ENCODE data around the gene RRAD.
"Not testable (repeated sequence)": the region's sequence is repeated elsewhere in the genome, so short reads cannot be mapped to it uniquely, and the experiment has no call there.

RRAD gene

GRCh38 chr16:66950971-66951790 lies 25.8 kb upstream of the RRAD start:
- no peak for DNase-seq

GRCh38 chr16:66950437-66950836 lies 25.1 kb upstream of the RRAD start:
- DNase-seq, result no peak

GRCh38 chr16:66949472-66949871 lies 24.1 kb upstream of the RRAD start:
- DNase-seq, result no peak

GRCh38 chr16:66948837-66949225 lies 23.5 kb upstream of the RRAD start:
- DNase-seq, result no peak

- no peak for DNase-seq
These were observed 22.9 kb upstream of the RRAD start for GRCh38 chr16:66948134-66948836.

GRCh38 chr16:66947302-66948065 lies 22.1 kb upstream of the RRAD start:
- peak; percentile 72 for DNase-seq

- DNase-seq, result no peak
These were observed 21.6 kb upstream of the RRAD start for GRCh38 chr16:66946974-66947301.

GRCh38 chr16:66946541-66946940 lies 21.2 kb upstream of the RRAD start:
- DNase-seq, result no peak

GRCh38 chr16:66945939-66946338 lies 20.6 kb upstream of the RRAD start:
- no peak for DNase-seq

GRCh38 chr16:66944971-66945370 lies 19.6 kb upstream of the RRAD start:
- DNase-seq, result not testable (repeated sequence)

- no peak for DNase-seq
These were observed 18.7 kb upstream of the RRAD start for GRCh38 chr16:66944054-66944441.

GRCh38 chr16:66943426-66944053 lies 18.2 kb upstream of the RRAD start:
- DNase-seq, result no peak

- no peak for DNase-seq
These were observed 17.6 kb upstream of the RRAD start for GRCh38 chr16:66942981-66943380.

GRCh38 chr16:66940236-66940635 lies 14.9 kb upstream of the RRAD start:
- DNase-seq, result no peak

GRCh38 chr16:66939366-66939765 lies 14.0 kb upstream of the RRAD start:
- DNase-seq, result no peak

GRCh38 chr16:66937725-66938337 lies 12.5 kb upstream of the RRAD start:
- DNase-seq, result no peak

- DNase-seq, result no peak
These were observed 11.7 kb upstream of the RRAD start for GRCh38 chr16:66936889-66937554.

GRCh38 chr16:66936462-66936861 lies 11.1 kb upstream of the RRAD start:
- no peak for DNase-seq

- no peak for DNase-seq
These were observed 10.1 kb upstream of the RRAD start, which contains the start of gene CES2 for GRCh38 chr16:66935314-66936011. Gene CES2 (plus strand): TSS chr16:66935516. CDS start chr16:66935636, 120 bp downstream.

GRCh38 chr16:66934839-66935313 lies 9.5 kb upstream of the RRAD start:
- DNase-seq, result not testable (repeated sequence)

- DNase-seq, result peak; percentile 74
These were observed 9.0 kb upstream of the RRAD start, which contains the start of gene CIAO2B for GRCh38 chr16:66934138-66934838. Gene CIAO2B (minus strand): TSS chr16:66934402. CDS start chr16:66934364, 38 bp downstream.

Measured in COR-L47 (cell line).